HepG2 (cell line): ENCODE results near the gene TMEM107. TPM values are rescaled to one million over a fixed set of nuclear protein-coding genes. Genes with fewer than 3 reads are reported as not detected.

Experiments
- AGO2 ChIP-seq: fragments of 200-400 bp; formaldehyde crosslinking; optimal IDR thresholded peaks from 2 replicates; pipeline ENCODE3; 2017; ENCODE audit warnings: mild to moderate bottlenecking, low read depth, low read length, moderate library complexity
- GFI1 ChIP-seq: sonication (generic); formaldehyde crosslinking; IDR thresholded peaks from 2 replicates; pipeline ENCODE4 v1.5.0; 2020; ENCODE audit warnings: missing genetic modification reagents, mild to moderate bottlenecking, borderline replicate concordance
- HNRNPK ChIP-seq: fragments of 200-400 bp; formaldehyde crosslinking; IDR thresholded peaks from 2 replicates; pipeline ENCODE4 v1.6.1; 2018; ENCODE audit warnings: low read length, low read depth, moderate library complexity, mild to moderate bottlenecking; ENCODE audit not compliant: poor library complexity, severe bottlenecking
- JUN ChIP-seq: sonication (generic); formaldehyde crosslinking; IDR thresholded peaks from 2 replicates; pipeline ENCODE4 v1.4.0; 2020; ENCODE audit warnings: mild to moderate bottlenecking, missing genetic modification reagents
- KAT8 ChIP-seq: IDR thresholded peaks from 2 replicates; pipeline ENCODE4 v1.6.1; 2016; ENCODE audit warnings: missing genetic modification reagents, missing compliant biosample characterization
- KLF9 ChIP-seq: IDR thresholded peaks from 2 replicates; pipeline ENCODE4 v1.6.1; 2016; ENCODE audit warnings: low read depth
- MYNN ChIP-seq: sonication (generic); formaldehyde crosslinking; IDR thresholded peaks from 2 replicates; pipeline ENCODE4 v1.4.0; 2020; ENCODE audit warnings: mild to moderate bottlenecking, low read depth, missing genetic modification reagents
- POLR2AphosphoS5 ChIP-seq: IDR thresholded peaks from 2 replicates; pipeline ENCODE4 v1.6.1; 2012; ENCODE audit warnings: low read depth, low read length
- SKI ChIP-seq: fragments of 450-650 bp; IDR thresholded peaks from one replicate; pipeline ENCODE4 v1.6.1; 2018; ENCODE audit warnings: mild to moderate bottlenecking; ENCODE audit not compliant: partially characterized antibody
- SMYD3 ChIP-seq: sonication (generic); formaldehyde crosslinking; IDR thresholded peaks from 2 replicates; pipeline ENCODE4 v1.8.1; 2023; ENCODE audit warnings: mild to moderate bottlenecking, missing genetic modification reagents
- SNAI1 ChIP-seq: sonication (generic); formaldehyde crosslinking; IDR thresholded peaks from 2 replicates; pipeline ENCODE4 v1.5.0; 2020; ENCODE audit warnings: mild to moderate bottlenecking, missing genetic modification reagents, borderline replicate concordance
- TARDBP ChIP-seq: sonication (generic); formaldehyde crosslinking; IDR thresholded peaks from 2 replicates; pipeline ENCODE4 v1.8.0; 2022; ENCODE audit warnings: mild to moderate bottlenecking, missing genetic modification reagents
- TBX2 ChIP-seq: sonication (generic); formaldehyde crosslinking; IDR thresholded peaks from 2 replicates; pipeline ENCODE4 v1.5.0; 2020; ENCODE audit warnings: missing genetic modification reagents, mild to moderate bottlenecking, borderline replicate concordance
- ZNF10 ChIP-seq: sonication (generic); formaldehyde crosslinking; IDR thresholded peaks from 2 replicates; pipeline ENCODE4 v1.4.0; 2020; ENCODE audit warnings: mild to moderate bottlenecking, low read depth, missing genetic modification reagents, borderline replicate concordance
- ZNF205 ChIP-seq: IDR thresholded peaks from 2 replicates; pipeline ENCODE4 v1.6.1; 2018; ENCODE audit warnings: missing biosample characterization, missing genetic modification reagents
- ZNF331 ChIP-seq: sonication (generic); formaldehyde crosslinking; IDR thresholded peaks from 2 replicates; pipeline ENCODE4 v1.4.0; 2020; ENCODE audit warnings: missing genetic modification reagents
- ZNF367 ChIP-seq: sonication (generic); formaldehyde crosslinking; IDR thresholded peaks from 2 replicates; pipeline ENCODE4 v1.4.0; 2020; ENCODE audit warnings: missing genetic modification reagents, borderline replicate concordance
- ZNF44 ChIP-seq: sonication (generic); formaldehyde crosslinking; IDR thresholded peaks from 2 replicates; pipeline ENCODE4 v1.5.1; 2020; ENCODE audit warnings: mild to moderate bottlenecking, missing genetic modification reagents
- ZNF530 ChIP-seq: sonication (generic); formaldehyde crosslinking; IDR thresholded peaks from 2 replicates; pipeline ENCODE4 v1.5.0; 2020; ENCODE audit warnings: low read depth, mild to moderate bottlenecking, missing genetic modification reagents
- ZNF543 ChIP-seq: sonication (generic); formaldehyde crosslinking; IDR thresholded peaks from 2 replicates; pipeline ENCODE4 v1.4.0; 2020; ENCODE audit warnings: mild to moderate bottlenecking, missing genetic modification reagents
- ZNF562 ChIP-seq: sonication (generic); formaldehyde crosslinking; IDR thresholded peaks from 2 replicates; pipeline ENCODE4 v1.8.0; 2022; ENCODE audit warnings: missing genetic modification reagents, borderline replicate concordance
- ZNF567 ChIP-seq: sonication (generic); formaldehyde crosslinking; IDR thresholded peaks from 2 replicates; pipeline ENCODE4 v1.8.1; 2023; ENCODE audit warnings: mild to moderate bottlenecking, missing genetic modification reagents, borderline replicate concordance
- ZNF652 ChIP-seq: IDR thresholded peaks from 2 replicates; pipeline ENCODE4 v1.6.1; 2016; ENCODE audit warnings: low read depth, borderline replicate concordance
- ZNF737 ChIP-seq: sonication (generic); formaldehyde crosslinking; IDR thresholded peaks from 2 replicates; pipeline ENCODE4 v1.5.0; 2020; ENCODE audit warnings: missing genetic modification reagents, mild to moderate bottlenecking, borderline replicate concordance
- ZSCAN31 ChIP-seq: sonication (generic); formaldehyde crosslinking; IDR thresholded peaks from 2 replicates; pipeline ENCODE4 v1.5.0; 2020; ENCODE audit warnings: low read depth, mild to moderate bottlenecking, missing genetic modification reagents
- polyA plus RNA-seq, 8 experiments: library from polyadenylated mRNA; depleted of rRNA in 3 of 8; stranded (reverse) in 7 of 8; unstranded in 1 of 8; fragments of >200 nt; fragmentation: Illumina TruSeq in 4 of 8; extraction: Trizol in 4 of 8; gene quantifications; 2 replicates each; pipeline versions ENCODE4 v1.2.1 to v1.2.3, GENCODE V29; 2011 to 2016; ENCODE audit warnings: low read depth in 4 of 8, missing spikeins in 1 of 8, mixed read lengths in 1 of 8; ENCODE audit not compliant: insufficient read depth in 1 of 8
- total RNA-seq, 5 experiments: library from RNA; depleted of rRNA; stranded (reverse); fragments of >200 nt; fragmentation: Illumina TruSeq; extraction: Trizol; gene quantifications; 2 replicates each; pipeline ENCODE4 v1.2.3, GENCODE V29; 2016; ENCODE audit warnings: low read depth in 1 of 5
- TF ChIP-seq, protein P1 (sequence below): sonication (generic); formaldehyde crosslinking; conservative IDR thresholded peaks from 2 replicates; pipeline ENCODE4 v1.5.0; 2020; ENCODE audit warnings: missing genetic modification reagents
- TF ChIP-seq, protein P2 (sequence below): sonication (generic); formaldehyde crosslinking; IDR thresholded peaks from 2 replicates; pipeline ENCODE4 v1.4.0; 2020; ENCODE audit warnings: missing genetic modification reagents

TMEM107 gene
- total and polyA plus RNA-seq, 2 of the 13 experiments (the other 11 are each of a cell fraction or from before 2014, with no cell fraction given): 7.2 to 15.3 TPM

DNA sequence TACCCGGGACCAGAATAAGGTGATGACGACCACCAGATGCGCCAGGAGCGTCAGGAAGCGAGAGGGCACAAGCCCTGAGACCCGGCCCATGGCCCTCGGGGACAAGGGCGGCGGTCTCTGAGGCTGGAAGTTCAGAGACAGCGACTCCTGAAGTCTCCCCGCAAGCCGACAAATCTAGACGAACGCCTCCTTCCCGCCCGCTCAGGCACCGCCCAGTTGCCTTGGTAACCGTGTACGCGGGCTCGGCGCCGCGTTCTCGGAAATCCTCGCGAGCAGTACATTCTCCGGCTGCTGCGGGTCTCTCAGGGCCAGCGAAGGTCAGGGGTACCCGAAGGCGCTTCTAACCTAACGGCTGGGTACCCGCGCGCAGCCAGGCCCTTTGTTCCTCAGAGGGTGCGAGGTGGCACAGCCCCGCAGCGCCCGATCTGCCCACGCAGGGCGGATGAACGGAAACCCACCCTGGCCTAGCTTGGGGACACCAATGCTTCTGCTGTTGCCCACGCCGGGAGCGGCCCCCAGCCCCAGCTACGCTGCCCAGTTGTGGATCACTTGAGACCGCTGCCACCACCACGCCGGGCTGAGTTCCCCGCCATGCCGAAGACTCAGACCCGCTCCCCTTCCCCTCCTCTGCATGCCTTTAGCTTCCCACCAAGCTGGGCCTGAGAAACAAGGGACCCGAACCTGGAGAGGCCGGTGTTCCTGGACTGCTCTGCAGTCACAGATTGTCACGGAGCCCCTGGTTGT lies at the start of gene TMEM107 (continued):
- TF ChIP-seq ZNF44 (CRISPR knock-in tag) (0 out of 2 replicates have a peak, but pooled peaks have one; percentile 27), POLR2AphosphoS5 (peak; percentile 59), TBX2 (CRISPR knock-in tag) (peak; percentile 76), ZNF331 (CRISPR knock-in tag) (0 out of 2 replicates have a peak, but pooled peaks have one; percentile 10), TARDBP (CRISPR knock-in tag) (no peak), AGO2 (no peak), ZNF367 (CRISPR knock-in tag) (no peak), ZNF737 (CRISPR knock-in tag) (no peak), SNAI1 (CRISPR knock-in tag) (no peak), ZNF543 (CRISPR knock-in tag) (no peak), JUN (CRISPR knock-in tag) (no peak), ZNF10 (CRISPR knock-in tag) (no peak), SMYD3 (no peak), ZNF530 (CRISPR knock-in tag) (no peak), KAT8 (no peak), ZNF205 (CRISPR knock-in tag) (no peak), ZNF652 (CRISPR knock-in tag) (no peak), HNRNPK (no peak), SKI (no peak), MYNN (CRISPR knock-in tag) (no peak), ZNF567 (CRISPR knock-in tag) (no peak), KLF9 (CRISPR knock-in tag) (no peak), ZSCAN31 (CRISPR knock-in tag) (0 out of 2 replicates have a peak, but pooled peaks have one; percentile 62), ZNF562 (no peak), GFI1 (CRISPR knock-in tag) (peak; percentile 48; the same call in 1 of the 2 replicates)
- TF ChIP-seq, protein P1, sequence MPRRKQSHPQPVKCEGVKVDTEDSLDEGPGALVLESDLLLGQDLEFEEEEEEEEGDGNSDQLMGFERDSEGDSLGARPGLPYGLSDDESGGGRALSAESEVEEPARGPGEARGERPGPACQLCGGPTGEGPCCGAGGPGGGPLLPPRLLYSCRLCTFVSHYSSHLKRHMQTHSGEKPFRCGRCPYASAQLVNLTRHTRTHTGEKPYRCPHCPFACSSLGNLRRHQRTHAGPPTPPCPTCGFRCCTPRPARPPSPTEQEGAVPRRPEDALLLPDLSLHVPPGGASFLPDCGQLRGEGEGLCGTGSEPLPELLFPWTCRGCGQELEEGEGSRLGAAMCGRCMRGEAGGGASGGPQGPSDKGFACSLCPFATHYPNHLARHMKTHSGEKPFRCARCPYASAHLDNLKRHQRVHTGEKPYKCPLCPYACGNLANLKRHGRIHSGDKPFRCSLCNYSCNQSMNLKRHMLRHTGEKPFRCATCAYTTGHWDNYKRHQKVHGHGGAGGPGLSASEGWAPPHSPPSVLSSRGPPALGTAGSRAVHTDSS (CRISPR knock-in tag): no peak
- TF ChIP-seq, protein P2, sequence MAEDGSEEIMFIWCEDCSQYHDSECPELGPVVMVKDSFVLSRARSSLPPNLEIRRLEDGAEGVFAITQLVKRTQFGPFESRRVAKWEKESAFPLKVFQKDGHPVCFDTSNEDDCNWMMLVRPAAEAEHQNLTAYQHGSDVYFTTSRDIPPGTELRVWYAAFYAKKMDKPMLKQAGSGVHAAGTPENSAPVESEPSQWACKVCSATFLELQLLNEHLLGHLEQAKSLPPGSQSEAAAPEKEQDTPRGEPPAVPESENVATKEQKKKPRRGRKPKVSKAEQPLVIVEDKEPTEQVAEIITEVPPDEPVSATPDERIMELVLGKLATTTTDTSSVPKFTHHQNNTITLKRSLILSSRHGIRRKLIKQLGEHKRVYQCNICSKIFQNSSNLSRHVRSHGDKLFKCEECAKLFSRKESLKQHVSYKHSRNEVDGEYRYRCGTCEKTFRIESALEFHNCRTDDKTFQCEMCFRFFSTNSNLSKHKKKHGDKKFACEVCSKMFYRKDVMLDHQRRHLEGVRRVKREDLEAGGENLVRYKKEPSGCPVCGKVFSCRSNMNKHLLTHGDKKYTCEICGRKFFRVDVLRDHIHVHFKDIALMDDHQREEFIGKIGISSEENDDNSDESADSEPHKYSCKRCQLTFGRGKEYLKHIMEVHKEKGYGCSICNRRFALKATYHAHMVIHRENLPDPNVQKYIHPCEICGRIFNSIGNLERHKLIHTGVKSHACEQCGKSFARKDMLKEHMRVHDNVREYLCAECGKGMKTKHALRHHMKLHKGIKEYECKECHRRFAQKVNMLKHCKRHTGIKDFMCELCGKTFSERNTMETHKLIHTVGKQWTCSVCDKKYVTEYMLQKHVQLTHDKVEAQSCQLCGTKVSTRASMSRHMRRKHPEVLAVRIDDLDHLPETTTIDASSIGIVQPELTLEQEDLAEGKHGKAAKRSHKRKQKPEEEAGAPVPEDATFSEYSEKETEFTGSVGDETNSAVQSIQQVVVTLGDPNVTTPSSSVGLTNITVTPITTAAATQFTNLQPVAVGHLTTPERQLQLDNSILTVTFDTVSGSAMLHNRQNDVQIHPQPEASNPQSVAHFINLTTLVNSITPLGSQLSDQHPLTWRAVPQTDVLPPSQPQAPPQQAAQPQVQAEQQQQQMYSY: no peak
